ENCODE results near the gene CLK2.
"Not testable (repeated sequence)": the region's sequence is repeated elsewhere in the genome, so short reads cannot be mapped to it uniquely, and the experiment has no call there.

CLK2 gene

GRCh38 chr1:155241069-155241679 lies 32.1 kb downstream of the CLK2 start:
- peak; percentile 54 for DNase-seq

DNA sequence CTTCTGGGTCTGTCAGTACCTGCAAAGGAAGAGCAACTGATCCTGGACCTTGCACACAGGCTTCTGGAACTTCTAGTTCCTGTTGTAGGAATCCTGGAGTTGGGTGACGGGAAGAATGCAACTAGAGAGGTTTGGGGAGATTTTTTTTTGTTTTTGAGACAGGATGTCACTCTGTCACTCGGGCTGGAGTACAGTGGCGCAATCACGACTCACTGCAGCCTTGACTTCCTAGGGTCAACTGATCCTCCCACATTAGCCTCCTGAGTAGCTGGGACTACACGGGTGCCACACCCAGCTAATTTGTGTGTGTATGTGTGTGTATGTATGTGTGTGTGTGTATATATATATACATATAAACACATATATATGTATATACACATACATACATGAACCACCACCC lies 36.9 kb downstream of the CLK2 start:
- DNase-seq: no peak

- DNase-seq: not testable (repeated sequence)
Observed at GRCh38 chr1:155235375-155235774, 37.9 kb downstream of the CLK2 start.

DNA sequence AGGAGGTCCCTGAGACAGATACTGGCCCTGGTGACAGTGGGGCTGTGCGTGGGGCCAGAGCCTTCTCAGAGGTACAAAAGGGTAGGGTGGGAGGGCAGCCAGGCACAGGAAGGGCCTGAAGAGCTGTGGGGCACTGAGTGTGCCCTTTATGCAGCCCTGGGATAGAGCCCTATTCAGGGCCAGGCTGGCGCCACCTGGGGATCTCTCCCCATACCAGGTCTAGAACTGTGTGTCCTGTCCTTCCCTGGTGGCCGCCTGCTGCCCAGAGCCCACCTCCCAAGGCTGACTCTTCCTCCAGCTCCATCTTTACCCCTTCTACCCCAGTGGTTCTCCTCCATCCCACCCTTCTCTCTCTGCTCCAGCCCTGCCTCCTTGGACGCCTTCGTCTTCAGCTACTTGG lies 39.8 kb downstream of the CLK2 start:
- DNase-seq: not testable (repeated sequence)

DNA sequence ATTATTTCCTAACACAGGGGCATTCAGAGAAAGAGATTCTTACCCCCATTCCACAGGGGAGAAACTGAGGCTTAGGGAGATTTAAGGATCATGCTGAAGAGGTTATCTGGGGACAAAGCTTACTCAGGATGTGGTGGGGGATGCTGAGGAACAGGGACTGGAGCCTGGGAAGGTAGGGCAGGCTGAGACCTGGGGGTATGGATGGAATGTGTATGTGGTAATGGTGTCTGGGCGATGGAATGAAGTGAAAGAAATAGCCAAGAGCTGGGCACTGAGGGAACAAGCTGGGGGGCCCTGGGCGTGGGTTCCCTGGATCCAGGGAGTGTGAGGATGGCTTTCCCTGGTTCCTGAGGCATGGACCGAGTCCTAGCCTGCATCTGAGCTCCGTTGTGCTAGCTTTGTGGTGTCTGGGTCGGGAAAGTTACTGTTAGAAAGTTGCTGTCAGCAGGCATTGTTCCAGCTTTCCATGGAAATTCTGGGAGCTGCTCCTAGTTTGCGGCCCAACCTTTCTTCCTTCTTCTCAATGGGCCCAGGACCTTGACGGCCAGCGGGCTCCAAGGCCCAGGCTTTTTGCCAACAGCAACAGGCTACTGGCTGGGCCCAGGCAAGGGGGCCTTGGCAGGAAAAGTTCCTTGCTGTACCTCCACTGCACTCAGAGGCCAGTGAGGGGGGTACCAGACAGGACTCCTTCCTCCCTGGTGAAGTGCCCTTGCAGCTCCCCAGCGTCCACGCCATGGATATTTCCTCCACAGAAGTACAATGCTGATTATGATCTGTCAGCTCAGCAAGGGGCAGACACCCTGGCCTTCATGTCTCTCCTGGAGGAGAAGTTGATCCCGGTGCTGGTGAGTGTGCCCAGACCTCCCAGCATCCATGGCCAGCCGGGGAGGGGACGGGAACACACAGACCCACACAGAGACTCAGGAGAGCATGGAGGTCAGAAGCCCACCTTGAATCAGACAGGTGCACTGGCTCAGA lies 41.0 kb downstream of the CLK2 start:
- not testable (repeated sequence) for DNase-seq

GRCh38 chr1:155231302-155231701 lies 42.0 kb downstream of the CLK2 start:
- not testable (repeated sequence) for DNase-seq

DNA sequence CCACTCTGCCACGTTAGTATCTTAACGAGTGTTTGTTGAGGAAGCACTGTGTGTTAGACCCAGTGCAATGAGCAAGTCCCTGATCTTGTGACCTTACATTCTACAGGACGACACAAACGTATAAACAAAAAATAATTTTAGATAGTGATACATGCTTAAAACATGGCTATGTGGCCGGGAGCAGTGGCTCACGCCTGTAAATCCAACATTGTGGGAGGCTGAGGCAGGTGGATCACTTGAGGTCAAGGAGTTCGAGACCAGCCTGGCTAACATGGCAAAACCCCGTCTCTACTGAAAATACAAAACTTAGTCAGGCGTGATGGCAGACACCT lies 45.2 kb downstream of the CLK2 start:
- no peak for DNase-seq

- DNase-seq: peak; percentile 94
Observed at GRCh38 chr1:155227261-155228095, 45.8 kb downstream of the CLK2 start.

DNA sequence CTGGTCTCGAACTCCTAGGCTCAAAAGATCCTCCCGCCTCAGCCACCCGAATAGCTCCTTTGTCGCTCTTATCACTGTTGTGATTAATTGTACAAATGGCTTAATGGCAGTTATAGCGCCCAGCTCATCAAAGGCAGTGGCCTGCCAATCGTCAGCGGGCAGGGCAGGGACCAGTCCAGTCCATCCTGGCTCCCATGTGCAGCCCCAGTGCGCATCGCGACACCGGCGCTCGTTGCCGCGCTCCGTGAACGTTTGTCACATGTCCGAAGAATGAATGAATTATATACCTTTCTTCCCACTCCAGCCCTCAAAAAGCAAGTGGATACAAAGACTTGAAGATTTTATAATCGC lies 46.4 kb downstream of the CLK2 start:
- no peak for DNase-seq

GRCh38 chr1:155226188-155226909 lies 47.0 kb downstream of the CLK2 start:
- DNase-seq: peak; percentile 75

GRCh38 chr1:155225404-155225759 lies 47.9 kb downstream of the CLK2 start:
- not testable (repeated sequence) for DNase-seq

GRCh38 chr1:155223047-155223446 lies 50.3 kb downstream of the CLK2 start:
- DNase-seq: no peak

- not testable (repeated sequence) for DNase-seq
Observed at GRCh38 chr1:155220211-155220965, 52.9 kb downstream of the CLK2 start.

DNA sequence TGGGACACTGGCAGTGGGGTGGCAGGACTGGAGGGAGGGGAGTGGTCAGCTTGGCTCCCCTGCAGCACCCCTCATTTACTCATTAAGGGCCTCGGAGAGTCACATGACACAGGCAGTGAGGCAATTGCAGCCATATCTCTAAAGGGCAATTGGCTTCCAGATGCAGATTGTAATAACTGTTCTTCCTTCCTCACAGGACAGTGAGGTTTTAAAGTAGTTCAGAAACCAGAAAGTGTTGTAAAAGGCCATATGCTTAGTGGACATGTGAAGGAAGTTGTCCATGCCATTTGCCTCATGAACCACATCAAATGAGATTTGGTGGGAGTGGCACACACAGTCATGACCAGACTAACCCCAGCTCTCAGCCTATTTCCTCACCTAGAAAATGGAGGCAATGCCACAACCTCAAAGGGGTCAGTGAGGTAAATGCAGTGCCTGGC lies 53.7 kb downstream of the CLK2 start:
- DNase-seq: no peak

DNA sequence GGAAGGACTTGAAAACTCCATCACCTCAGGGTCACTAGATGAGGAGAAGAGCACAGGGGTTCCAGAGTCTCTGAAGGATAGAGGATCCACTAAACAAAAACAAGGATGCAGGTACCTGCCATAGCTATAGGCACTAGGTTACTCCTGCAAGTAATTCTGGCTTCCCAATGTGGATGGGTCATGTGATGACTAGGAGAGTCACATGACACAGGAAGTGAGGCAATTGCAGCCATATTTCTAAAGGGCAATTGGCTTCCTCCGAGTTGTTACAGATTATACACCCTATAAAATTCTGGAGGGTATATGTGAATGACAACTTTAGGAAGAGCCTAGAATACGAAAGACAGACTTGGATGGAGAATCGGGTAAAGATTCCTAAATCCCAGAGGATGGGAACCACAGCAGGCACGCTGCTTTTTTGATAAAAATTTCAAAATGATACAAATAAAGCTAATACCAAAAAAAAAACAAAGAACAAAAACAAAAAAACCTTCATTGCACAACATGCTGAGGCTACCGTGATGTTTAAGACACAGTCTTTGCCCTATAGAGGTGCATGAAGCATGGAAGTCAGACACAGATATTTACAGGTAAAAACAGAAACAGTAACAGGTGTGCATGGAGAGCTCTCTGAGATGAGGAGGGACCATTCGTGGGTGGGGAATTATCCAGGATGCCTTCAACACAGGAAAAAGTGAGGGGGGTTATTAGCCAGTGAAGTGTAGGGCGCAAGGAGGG lies 54.3 kb downstream of the CLK2 start:
- no peak for DNase-seq

DNA sequence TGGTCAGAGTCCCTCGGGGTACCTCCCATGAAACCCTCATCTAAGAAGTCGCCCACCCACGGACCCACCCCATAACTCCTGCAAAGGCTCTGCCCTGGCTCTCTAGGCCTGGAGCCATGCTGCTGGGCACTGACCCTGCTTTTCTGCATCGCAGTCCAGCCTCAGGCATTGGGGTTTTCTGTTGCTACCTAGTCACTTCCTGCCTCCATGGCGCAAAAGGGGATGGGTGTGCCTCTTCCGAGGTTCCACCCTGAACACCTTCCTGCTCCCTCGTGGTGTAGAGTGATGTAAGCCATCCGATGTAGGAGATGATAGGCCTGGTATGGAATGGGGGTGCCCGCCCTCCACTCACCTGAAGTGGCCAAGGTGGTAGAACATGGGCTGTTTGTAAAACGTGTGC lies 58.6 kb downstream of the CLK2 start:
- not testable (repeated sequence) for DNase-seq

Measured in activated T-cell treated with anti-CD3 and anti-CD28 coated beads for 4 hours (primary cell).